GM18511 (cell line): Measurements from ENCODE around the gene PTPDC1.

Source experiments
- ATAC-seq: cut with Tn5 transposase; IDR thresholded peaks from one replicate; pipeline ENCODE4 v1.9.1; 2021; ENCODE audit warnings: mild to moderate bottlenecking, moderate library complexity; ENCODE audit not compliant: unreplicated experiment

Gene PTPDC1

DNA sequence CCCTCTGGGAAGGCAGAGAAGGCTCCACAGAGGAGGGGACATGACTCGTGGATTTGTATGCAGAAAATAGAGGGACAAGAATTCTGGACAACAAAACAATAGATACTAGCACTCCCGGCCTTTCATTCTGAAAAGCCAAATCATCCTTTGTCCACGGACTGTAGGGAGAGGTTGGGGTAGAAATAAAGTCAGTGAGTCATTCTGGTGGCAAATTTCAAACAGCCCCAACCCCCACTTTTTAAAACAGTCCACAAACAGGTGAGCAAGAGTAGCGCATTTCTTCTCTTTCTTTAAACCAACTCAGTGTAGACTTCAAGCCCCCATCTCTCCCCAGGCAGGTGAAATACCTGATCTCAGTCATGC is 56.1 kb downstream of the PTPDC1 start:
- no peak for ATAC-seq

GRCh38 chr9:94140791-94141790 is 56.8 kb downstream of the PTPDC1 start:
- ATAC-seq: no peak

DNA sequence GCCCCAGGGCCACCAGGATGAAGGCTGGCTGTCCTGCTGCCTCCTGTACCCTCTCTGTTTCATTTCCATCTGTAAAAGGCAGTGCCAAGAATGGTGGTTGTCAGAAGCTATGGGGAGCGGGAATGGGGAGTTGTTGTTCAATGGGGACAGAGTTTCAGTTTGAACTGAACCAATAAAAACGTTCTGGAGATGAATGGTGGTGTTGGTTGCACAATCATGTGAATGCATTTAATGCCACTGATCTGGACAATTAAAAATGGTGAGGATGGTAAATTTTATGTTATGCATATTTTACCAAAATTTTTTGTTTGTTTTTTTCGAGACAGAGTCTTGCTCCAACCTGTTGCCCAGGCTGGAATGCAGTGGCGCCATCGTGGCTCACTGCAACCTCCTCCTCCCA is 58.1 kb downstream of the PTPDC1 start:
- ATAC-seq: no peak

GRCh38 chr9:94144394-94144793 is 60.1 kb downstream of the PTPDC1 start:
- ATAC-seq: no peak

GRCh38 chr9:94145640-94146039 is 61.4 kb downstream of the PTPDC1 start:
- ATAC-seq: no peak

DNA sequence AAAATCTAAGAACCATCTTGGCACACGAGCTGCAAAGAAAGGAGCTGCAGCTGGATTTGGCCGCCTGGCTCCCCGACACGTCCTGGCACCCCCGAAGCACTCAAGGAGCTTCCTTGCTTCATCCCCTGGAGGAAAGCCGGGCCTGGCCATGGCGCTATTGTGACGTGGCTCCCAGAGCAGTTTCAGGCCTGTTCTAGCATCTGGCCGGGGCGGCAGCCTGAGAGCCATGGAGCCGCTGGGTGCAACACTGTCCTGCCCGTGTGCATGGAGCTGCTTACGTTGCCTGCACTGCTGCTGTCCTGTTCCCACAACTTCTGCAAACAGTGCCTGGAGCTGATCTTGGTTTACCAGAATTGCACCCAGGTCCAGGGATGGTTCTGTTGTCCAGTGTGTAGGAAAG is 63.5 kb downstream of the PTPDC1 start:
- no peak for ATAC-seq

- ATAC-seq: no peak
Measured at GRCh38 chr9:94148419-94148818, 64.2 kb downstream of the PTPDC1 start.

DNA sequence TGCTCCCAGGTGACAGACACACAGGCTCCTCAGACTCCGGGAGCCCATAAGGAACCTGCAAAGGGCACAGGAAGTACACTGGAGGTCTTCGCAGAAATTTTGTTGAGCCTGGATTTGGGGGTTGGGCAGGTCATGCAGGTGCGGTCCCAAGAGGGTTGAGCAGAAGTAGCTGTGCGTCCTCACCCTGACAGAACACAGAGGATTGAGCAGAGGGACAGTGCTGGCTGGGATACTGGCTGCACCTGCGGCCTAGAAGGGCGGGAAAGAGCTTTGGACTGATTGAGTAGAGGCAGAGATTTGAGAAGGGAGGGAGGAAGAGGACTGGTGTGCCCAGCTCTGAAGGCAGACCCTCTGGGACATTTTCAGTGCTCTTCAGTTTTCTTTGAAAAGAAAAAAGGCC is 65.4 kb downstream of the PTPDC1 start:
- no peak for ATAC-seq

DNA sequence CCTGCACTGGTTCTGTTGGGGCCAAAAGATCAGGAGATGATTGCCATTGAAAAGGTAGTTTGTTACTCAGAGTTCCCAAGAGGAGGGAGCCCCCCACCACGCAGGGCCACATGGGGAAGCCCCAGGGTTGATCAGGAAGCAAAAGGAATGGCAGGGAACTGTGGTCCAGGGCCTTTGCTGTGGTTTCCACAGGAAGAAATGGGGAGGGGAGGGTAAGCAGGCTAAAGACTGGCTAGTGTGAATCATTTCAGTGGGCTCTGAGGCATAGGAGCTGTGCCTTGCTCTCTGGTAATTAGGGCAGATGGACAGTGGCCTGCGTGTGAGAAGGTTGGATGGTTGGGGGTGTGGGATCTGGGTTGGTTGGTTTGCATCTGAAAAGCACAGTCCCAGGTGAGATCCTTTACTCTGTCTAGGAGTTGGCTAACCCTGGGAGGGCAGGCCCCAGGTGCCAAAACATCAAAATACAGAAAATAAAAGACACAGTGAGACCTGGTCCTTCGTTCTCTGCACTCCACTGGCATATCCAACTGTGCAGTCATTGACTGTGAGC is 66.1 kb downstream of the PTPDC1 start:
- ATAC-seq: no peak

- no peak for ATAC-seq
Measured at GRCh38 chr9:94150890-94151650, 66.8 kb downstream of the PTPDC1 start.

- no peak for ATAC-seq
Measured at GRCh38 chr9:94153905-94154304, 69.6 kb downstream of the PTPDC1 start.

DNA sequence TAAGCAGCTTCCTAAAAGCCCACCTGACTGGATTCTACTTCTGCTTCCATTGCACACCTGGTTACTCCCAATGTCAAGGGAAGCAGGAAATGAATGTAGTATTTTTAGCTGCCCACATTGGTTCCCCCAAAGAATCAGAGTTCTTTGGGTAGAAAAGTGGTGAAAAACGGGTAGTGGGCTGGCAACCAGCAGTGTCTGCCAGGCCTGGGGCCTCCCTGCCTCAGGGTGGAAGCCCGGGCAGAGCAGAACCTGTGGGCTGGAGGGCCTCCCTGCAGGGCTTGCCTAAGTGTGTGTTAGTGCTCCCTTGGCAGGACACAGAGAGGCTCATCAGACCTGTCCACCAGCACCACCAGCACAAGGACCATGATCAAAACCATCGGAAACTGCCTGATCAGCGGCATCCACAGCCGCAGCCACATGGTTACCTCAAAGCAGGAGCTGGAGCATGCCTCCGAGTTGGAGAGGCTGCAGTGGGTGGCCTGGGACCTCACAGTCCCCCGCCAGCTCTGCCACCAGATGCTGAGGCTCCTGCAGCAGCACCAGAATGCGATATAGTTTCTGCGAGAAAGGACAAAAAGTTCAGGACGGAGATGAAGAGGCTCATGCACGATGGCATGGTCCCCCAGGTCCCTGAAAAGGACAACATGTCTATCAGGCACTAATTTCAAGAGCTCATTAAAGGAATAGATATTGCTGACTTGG is 72.2 kb downstream of the PTPDC1 start:
- ATAC-seq: no peak

- no peak for ATAC-seq
Measured at GRCh38 chr9:94157050-94157801, 73.0 kb downstream of the PTPDC1 start.
